ENCODE results near the gene TRIM25. TPM values are rescaled to one million over a fixed set of nuclear protein-coding genes. Genes with fewer than 3 reads are reported as not detected.
"Not testable (repeated sequence)": the region's sequence is repeated elsewhere in the genome, so short reads cannot be mapped to it uniquely, and the experiment has no call there.

Gene TRIM25
- total RNA-seq, result 24.3 and 27.7 TPM in 2 replicates

- peak; percentile 63 for DNase-seq (ENCODE audit: low read depth)
These were observed at the start of gene TRIM25 for GRCh38 chr17:56913867-56914580. TSS of gene TRIM25 (minus strand) at chr17:56914049. CDS start at chr17:56913988, 61 bp downstream.

GRCh38 chr17:56960596-56961538 is 47.0 kb upstream of the TRIM25 start, which contains the start of gene COIL:
TSS of gene COIL (minus strand) at chr17:56961050. CDS start at chr17:56961019, 31 bp downstream.
- peak; percentile 76 for DNase-seq (ENCODE audit: low read depth)

GRCh38 chr17:56956992-56957391 is 43.1 kb upstream of the TRIM25 start:
- DNase-seq (ENCODE audit: low read depth), result no peak

- no peak for DNase-seq (ENCODE audit: low read depth)
These were observed 35.7 kb upstream of the TRIM25 start for GRCh38 chr17:56949595-56949994.

GRCh38 chr17:56948491-56948890 is 34.6 kb upstream of the TRIM25 start:
- no peak for DNase-seq (ENCODE audit: low read depth)

GRCh38 chr17:56947741-56948140 is 33.9 kb upstream of the TRIM25 start:
- no peak for DNase-seq (ENCODE audit: low read depth)

GRCh38 chr17:56945938-56946505 is 32.2 kb upstream of the TRIM25 start:
- no peak for DNase-seq (ENCODE audit: low read depth)

- no peak for DNase-seq (ENCODE audit: low read depth)
These were observed 29.8 kb upstream of the TRIM25 start for GRCh38 chr17:56943505-56944125.

GRCh38 chr17:56939869-56940484 is 26.1 kb upstream of the TRIM25 start:
- peak; percentile 50 for DNase-seq (ENCODE audit: low read depth)

GRCh38 chr17:56938206-56938605 is 24.4 kb upstream of the TRIM25 start:
- not testable (repeated sequence) for DNase-seq (ENCODE audit: low read depth)

- DNase-seq (ENCODE audit: low read depth), result no peak
These were observed 23.8 kb upstream of the TRIM25 start for GRCh38 chr17:56937687-56938086.

- no peak for DNase-seq (ENCODE audit: low read depth)
These were observed 23.0 kb upstream of the TRIM25 start for GRCh38 chr17:56936697-56937322.

GRCh38 chr17:56935461-56935860 is 21.6 kb upstream of the TRIM25 start:
- no peak for DNase-seq (ENCODE audit: low read depth)

- no peak for DNase-seq (ENCODE audit: low read depth)
These were observed 20.4 kb upstream of the TRIM25 start for GRCh38 chr17:56934280-56934679.

- DNase-seq (ENCODE audit: low read depth), result no peak
These were observed 20.0 kb upstream of the TRIM25 start for GRCh38 chr17:56933868-56934267.

- no peak for DNase-seq (ENCODE audit: low read depth)
These were observed 19.4 kb upstream of the TRIM25 start for GRCh38 chr17:56933151-56933745.

GRCh38 chr17:56930739-56931337 is 17.0 kb upstream of the TRIM25 start:
- DNase-seq (ENCODE audit: low read depth), result no peak

GRCh38 chr17:56929362-56929969 is 15.6 kb upstream of the TRIM25 start:
- DNase-seq (ENCODE audit: low read depth), result peak; percentile 20

- DNase-seq (ENCODE audit: low read depth), result no peak
These were observed 14.7 kb upstream of the TRIM25 start for GRCh38 chr17:56928586-56928985.

GRCh38 chr17:56926704-56927103 is 12.9 kb upstream of the TRIM25 start:
- DNase-seq (ENCODE audit: low read depth), result no peak
